Bronchial epithelial cell (primary cell): ENCODE measurements around the gene HEBP1. TPM values are rescaled to one million over a fixed set of nuclear protein-coding genes. Genes with fewer than 3 reads are reported as not detected.

Experiments used
- DNase-seq: peaks from one replicate; pipeline ENCODE4 v3.0.0-alpha.2; 2010; ENCODE audit warnings: low read depth
- FAIRE-seq: peaks from 2 replicates; lab custom pipeline; 2011; peaks lifted over from hg19 to GRCh38; lab: Jason Lieb, UNC
- H3K27me3 ChIP-seq: 2 replicates; pipeline ENCODE4 v1.5.1; 2011; ENCODE audit warnings: low read length; ENCODE audit not compliant: control insufficient read depth, insufficient read depth
- H3K36me3 ChIP-seq: 2 replicates; pipeline ENCODE4 v1.5.1; 2011; ENCODE audit warnings: low read length; ENCODE audit not compliant: control insufficient read depth, insufficient read depth
- H3K4me3 ChIP-seq: 2 replicates; pipeline ENCODE4 v1.5.1; 2011; ENCODE audit warnings: mild to moderate bottlenecking, low read depth, low read length, control low read depth
- CTCF ChIP-seq: IDR thresholded peaks from 2 replicates; pipeline ENCODE4 v1.5.1; 2011; ENCODE audit warnings: mild to moderate bottlenecking, moderate library complexity, low read length, control low read depth, inconsistent platforms; ENCODE audit not compliant: insufficient read depth, severe bottlenecking
- total RNA-seq: library from RNA; depleted of rRNA; stranded (reverse); fragments of >200 nt; gene quantifications from 2 replicates; pipeline ENCODE4 v1.2.1, GENCODE V29; 2014

Gene HEBP1
- total RNA-seq, 1 donor from 2014 or later, result 4.2 TPM

GRCh38 chr12:12993367-12993766 lies 6.7 kb downstream of the HEBP1 start:
- Histone ChIP-seq H3K36me3 (peaks cover 6% of the 10 kb centered on the region), H3K4me3 (no peak overlapping the region), H3K27me3 (no peaks in the 10 kb centered on the region)
- FAIRE-seq (no peak), DNase-seq (no peak)
- no peak for TF ChIP-seq CTCF

- no peaks in the 10 kb centered on the region for H3K27me3 ChIP-seq
- FAIRE-seq (no peak), DNase-seq (peak; percentile 90)
- no peak overlapping the region for H3K4me3 ChIP-seq
- H3K36me3 ChIP-seq, result peaks cover 6% of the 10 kb centered on the region
- TF ChIP-seq CTCF, result no peak
Observed at GRCh38 chr12:12992418-12993130, 7.5 kb downstream of the HEBP1 start.

GRCh38 chr12:12990700-12991468 lies 9.2 kb downstream of the HEBP1 start:
- H3K36me3 ChIP-seq, result peaks cover 7% of the 10 kb centered on the region
- no peaks in the 10 kb centered on the region for H3K27me3 ChIP-seq
- DNase-seq (no peak), FAIRE-seq (no peak)
- no peak overlapping the region for H3K4me3 ChIP-seq
- no peak for TF ChIP-seq CTCF

GRCh38 chr12:12987421-12987820 lies 12.6 kb downstream of the HEBP1 start:
- H3K4me3 ChIP-seq, result no peak overlapping the region
- H3K27me3 ChIP-seq, result no peaks in the 10 kb centered on the region
- H3K36me3 ChIP-seq, result peaks cover 7% of the 10 kb centered on the region
- DNase-seq (no peak), FAIRE-seq (no peak)
- TF ChIP-seq CTCF, result no peak

- peaks cover 7% of the 10 kb centered on the region for H3K36me3 ChIP-seq
- no peak overlapping the region for H3K4me3 ChIP-seq
- no peak for DNase-seq
- no peaks in the 10 kb centered on the region for H3K27me3 ChIP-seq
- no peak for FAIRE-seq
- no peak for TF ChIP-seq CTCF
Observed at GRCh38 chr12:12986775-12987331, 13.2 kb downstream of the HEBP1 start.
